Measurements from ENCODE around the gene CFAP100.

CFAP100 gene

DNA sequence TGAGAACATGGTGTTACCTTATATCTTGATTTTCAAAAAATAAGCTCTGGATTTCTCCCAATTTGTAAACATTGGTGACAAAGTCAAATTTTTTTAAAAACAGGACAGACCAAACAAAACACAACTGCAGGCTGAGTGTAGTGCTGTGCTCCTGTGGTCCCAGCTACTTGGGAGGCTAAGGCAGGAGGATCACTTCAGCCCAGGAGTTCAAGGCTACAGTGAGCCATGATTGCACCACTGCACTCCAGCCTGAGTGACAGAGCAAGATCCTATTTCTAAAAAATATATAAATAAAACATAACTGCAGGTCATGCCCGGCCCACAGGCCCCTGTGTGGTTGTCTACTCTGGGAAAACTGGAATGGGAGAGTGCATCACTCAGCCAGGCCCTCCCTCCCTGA is 84.9 kb downstream of the CFAP100 start:
- DNase-seq (ENCODE audit: low spot score): no peak
- CTCF ChIA-PET: no interaction called here
- H3K27ac ChIP-seq: no peak overlapping the region
- TF ChIP-seq, protein P1, sequence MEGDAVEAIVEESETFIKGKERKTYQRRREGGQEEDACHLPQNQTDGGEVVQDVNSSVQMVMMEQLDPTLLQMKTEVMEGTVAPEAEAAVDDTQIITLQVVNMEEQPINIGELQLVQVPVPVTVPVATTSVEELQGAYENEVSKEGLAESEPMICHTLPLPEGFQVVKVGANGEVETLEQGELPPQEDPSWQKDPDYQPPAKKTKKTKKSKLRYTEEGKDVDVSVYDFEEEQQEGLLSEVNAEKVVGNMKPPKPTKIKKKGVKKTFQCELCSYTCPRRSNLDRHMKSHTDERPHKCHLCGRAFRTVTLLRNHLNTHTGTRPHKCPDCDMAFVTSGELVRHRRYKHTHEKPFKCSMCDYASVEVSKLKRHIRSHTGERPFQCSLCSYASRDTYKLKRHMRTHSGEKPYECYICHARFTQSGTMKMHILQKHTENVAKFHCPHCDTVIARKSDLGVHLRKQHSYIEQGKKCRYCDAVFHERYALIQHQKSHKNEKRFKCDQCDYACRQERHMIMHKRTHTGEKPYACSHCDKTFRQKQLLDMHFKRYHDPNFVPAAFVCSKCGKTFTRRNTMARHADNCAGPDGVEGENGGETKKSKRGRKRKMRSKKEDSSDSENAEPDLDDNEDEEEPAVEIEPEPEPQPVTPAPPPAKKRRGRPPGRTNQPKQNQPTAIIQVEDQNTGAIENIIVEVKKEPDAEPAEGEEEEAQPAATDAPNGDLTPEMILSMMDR (conservative IDR thresholded peaks at IDR 0.05; ENCODE audit: low read depth): no peak
- POLR2A ChIA-PET (ENCODE audit: low non-redundant PET): no interaction called here

DNA sequence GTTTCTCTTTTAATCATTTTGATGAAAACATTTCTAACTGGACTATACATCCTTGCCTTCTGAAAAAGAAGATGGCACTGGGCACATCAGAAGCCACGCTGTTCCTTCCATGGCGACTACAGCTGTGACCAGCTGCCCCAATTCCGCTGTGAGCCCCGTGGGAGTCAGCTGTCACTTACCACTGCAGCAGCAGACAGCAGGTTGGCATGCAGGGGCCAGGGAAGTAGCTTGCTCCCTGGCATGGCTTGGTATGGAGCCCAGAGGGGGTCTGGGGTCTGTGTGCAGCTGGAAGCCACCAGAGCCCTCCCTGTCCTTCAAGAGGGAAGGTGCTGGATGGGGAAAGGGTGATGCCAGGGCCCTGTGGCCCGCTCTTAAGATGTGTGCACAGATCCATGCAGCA is 85.5 kb downstream of the CFAP100 start:
- POLR2A ChIA-PET (ENCODE audit: low non-redundant PET): no interaction called here
- CTCF ChIA-PET: no interaction called here
- TF ChIP-seq, protein P1 (conservative IDR thresholded peaks at IDR 0.05; ENCODE audit: low read depth): no peak
- no peak overlapping the region for H3K27ac ChIP-seq
- DNase-seq (ENCODE audit: low spot score): no peak

DNA sequence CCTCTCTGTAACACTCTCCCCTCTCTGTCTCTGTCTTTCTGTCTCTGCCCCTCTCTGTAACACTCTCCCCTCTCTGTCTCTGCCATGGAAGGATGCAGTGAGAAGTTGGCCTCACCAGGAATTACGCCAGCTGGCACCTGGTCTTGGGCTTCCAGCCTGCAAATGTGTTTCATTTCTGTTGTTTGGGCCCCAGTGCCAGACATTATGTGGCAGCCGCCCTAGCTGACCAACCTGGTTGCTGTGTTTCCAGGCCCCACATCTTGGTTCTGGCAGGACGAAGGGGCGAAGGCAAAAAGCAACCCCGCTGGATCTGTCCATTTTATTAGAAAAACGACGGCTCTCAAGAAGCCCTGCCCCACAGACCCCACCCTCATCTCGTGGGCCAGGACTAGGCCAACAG is 86.2 kb downstream of the CFAP100 start:
- CTCF ChIA-PET: no interaction called here
- no peak overlapping the region; the same call in 1 of the 2 replicates for H3K27ac ChIP-seq

DNA sequence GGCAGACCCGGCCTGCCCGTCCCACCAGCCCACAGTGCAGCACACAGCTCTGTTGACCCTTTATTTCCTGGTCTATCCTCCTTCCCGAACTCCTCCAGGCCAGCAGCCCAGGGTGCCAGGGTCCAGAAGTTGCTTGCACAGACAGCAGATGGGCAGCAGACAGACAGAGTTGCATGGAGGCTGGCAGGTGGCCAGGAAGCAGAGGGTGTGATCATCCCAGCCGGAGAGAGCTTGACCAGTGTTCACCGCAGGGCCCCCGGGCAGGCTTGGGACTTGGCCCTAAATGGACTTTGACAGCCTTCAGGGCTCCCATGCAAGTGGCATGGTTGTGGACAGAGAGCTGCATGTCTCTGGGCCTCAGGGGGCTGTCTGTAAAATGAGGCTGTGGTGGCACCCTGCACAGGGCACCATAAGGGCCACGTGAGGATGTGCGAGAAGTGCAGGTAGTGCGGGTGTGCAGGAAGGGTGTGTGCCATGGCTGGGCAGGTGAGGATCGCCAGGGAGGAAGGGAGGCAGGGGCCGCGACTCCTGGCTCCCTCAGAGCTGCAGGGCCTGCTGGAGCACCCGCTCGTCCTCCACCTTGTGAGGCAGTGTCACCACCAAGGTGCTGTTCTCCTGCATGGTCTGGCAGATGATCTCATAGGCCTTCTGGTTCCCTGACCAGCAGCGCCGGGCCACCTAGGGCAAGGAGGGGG is 87.2 kb downstream of the CFAP100 start:
- ChIA-PET POLR2A (ENCODE audit: low non-redundant PET) (no interaction called here), CTCF (interaction anchor here (0.9 kb wide), 1 partner anchor 1093 kb away, joined by 4 read pairs; no protein-coding TSS in a partner anchor)
- TF ChIP-seq, protein P1 (conservative IDR thresholded peaks at IDR 0.05; ENCODE audit: low read depth): no peak
- DNase-seq (ENCODE audit: low spot score): no peak
- no peak overlapping the region for H3K27ac ChIP-seq

More for the DNA sequence above, 86.2 kb downstream of the CFAP100 start:
- no peak for DNase-seq (ENCODE audit: low spot score)
- POLR2A ChIA-PET (ENCODE audit: low non-redundant PET): no interaction called here
- TF ChIP-seq, protein P1 (conservative IDR thresholded peaks at IDR 0.05; ENCODE audit: low read depth): no peak

DNA sequence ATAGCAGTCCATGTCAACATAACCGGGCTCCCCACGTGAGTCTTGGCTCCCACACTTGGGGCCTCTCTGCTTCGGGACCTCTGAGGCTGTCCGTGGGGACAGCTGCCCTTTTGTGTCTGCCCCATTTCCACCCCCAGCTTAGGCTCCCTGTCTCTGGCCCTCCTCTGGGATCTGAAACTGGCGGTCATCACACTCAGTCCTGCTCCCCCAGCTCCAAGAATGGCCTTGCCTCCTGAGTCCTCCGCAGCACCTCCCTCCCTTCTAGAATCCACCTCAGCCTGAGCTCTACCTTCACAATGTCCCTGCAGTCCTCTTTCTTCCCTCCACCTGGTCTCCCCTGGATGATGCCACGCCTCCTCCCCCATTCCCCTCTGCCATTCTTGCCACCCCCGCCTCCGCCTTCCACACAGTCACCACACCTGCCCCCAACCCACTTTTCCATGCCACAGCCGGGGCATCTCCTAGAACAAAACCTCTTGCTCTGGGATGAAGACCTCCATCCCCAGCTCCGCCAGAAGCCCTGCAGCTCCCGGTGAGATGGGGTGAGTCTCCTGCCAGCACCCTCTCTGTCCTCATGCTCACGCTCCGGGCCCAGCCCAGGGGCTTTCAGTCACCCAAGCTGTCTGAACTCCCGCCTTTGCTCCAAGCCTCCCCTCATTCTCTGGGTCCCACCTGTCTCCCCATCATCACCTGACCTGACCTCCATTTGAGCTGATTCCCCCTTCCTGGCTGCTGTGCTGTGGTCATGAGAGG is 88.0 kb downstream of the CFAP100 start:
- H3K27ac ChIP-seq: no peak overlapping the region
- DNase-seq (ENCODE audit: low spot score): no peak
- POLR2A ChIA-PET (ENCODE audit: low non-redundant PET): no interaction called here
- CTCF ChIA-PET: interaction anchor here (0.9 kb wide), 1 partner anchor 1092 kb away, joined by 4 read pairs; no protein-coding TSS in a partner anchor
- TF ChIP-seq, protein P1 (conservative IDR thresholded peaks at IDR 0.05; ENCODE audit: low read depth): no peak

DNA sequence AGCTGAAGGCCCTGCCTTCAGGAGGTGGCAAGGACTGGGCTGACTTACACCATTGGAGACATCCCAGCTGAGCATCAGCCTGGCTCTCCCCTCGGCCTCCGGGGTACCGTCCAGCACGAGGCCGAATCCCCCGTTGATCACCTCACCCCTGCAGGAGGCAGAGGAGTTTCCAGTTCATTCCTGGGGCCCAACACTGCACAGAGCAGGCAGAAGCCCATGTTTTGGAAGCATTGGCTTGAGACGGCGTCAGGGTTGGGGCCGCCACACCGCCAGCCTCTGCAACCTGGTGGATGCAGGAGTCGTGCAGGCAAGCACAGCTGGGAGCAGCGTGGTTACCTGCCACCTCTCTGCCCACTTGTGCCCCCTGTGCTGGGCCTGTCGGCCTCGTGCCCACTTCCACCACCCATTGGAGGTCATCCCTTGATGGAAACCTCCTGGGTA is 88.6 kb downstream of the CFAP100 start:
- CTCF ChIA-PET: no interaction called here
- POLR2A ChIA-PET (ENCODE audit: low non-redundant PET): no interaction called here
- no peak for DNase-seq (ENCODE audit: low spot score)
- no peak overlapping the region for H3K27ac ChIP-seq
- TF ChIP-seq, protein P1 (conservative IDR thresholded peaks at IDR 0.05; ENCODE audit: low read depth): no peak

Measured in RWPE1 (cell line).